Smooth muscle cell of the pulmonary artery (primary cell): Measurements from ENCODE around the gene TRAF1. TPM values are rescaled to one million over a fixed set of nuclear protein-coding genes. Genes with fewer than 3 reads are reported as not detected.

Experiments used
- total RNA-seq: library from RNA; depleted of rRNA; stranded (reverse); fragments of >200 nt; gene quantifications from 2 replicates; pipeline ENCODE4 v1.2.3, GENCODE V29; 2014

The TRAF1 gene, protein sequence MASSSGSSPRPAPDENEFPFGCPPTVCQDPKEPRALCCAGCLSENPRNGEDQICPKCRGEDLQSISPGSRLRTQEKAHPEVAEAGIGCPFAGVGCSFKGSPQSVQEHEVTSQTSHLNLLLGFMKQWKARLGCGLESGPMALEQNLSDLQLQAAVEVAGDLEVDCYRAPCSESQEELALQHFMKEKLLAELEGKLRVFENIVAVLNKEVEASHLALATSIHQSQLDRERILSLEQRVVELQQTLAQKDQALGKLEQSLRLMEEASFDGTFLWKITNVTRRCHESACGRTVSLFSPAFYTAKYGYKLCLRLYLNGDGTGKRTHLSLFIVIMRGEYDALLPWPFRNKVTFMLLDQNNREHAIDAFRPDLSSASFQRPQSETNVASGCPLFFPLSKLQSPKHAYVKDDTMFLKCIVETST
- total RNA-seq: 9.3 and 13.3 TPM in 2 replicates

DNA sequence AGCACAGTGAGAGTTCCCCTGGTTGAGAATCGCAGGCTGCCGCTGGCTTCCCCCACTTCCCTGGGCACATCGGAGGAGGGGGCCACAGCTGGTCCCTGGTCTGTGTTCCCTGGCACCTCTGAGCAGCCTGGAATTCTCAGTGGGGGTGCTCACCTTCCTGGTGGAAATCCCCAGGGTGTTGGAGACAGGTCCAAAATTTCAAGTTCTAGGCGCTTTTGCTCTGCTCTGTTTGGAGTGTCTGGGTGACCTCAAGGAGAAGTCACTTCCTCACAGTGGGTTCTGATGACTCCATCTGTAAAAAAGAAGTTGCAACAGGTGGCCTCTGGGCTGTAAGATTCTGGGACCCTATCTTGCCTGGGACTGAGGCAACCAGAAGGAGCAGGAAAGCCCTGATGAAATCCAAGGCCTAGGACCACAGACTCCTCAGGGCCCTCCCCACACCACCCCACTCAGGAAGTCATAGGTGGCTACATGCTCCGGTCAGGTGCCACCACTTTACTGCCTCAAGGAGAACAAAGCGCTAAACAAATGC, at the start of gene TRAF1:
Gene TRAF1, minus strand, starts transcription at position 400 of the 532 bp plus-strand sequence. CDS start 721 bp downstream, outside the sequence.

DNA sequence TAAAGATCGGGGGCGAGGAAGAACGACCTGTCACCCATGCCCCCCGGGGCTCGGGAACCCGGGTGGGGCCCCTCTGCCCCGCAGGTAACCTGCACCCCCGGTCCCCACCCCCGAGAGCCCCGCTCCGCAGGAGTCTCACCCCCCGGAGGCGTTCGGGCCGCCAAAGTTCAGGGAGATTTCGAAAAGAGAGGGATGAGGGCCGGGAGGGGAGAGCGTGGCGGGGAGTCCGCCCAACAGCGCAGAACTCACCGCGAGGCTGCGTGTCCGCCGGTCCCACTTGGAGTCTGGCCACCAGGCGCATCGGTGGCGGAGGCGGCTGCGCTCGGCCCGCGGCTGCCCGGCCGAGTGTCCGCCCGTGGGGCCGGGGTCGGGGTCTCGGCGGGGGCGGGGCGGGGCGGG, 49.8 kb downstream of the TRAF1 start, which contains the start of gene PHF19:
Gene PHF19, minus strand, starts transcription at position 347 of the 399 bp plus-strand sequence. CDS start 2,447 bp downstream, outside the sequence.

Other genes starting within 250 kb of the TRAF1 start
- 15.8 and 23.2 TPM in 2 replicates for gene MEGF9, start 212.3 kb downstream of the TRAF1 start, total RNA-seq
- 41.7 and 43.8 TPM in 2 replicates for gene FBXW2, start 133.4 kb downstream of the TRAF1 start, total RNA-seq
- gene PSMD5, start 83.9 kb downstream of the TRAF1 start, total RNA-seq: 27.3 and 35.1 TPM in 2 replicates
- gene PHF19, start 49.6 kb downstream of the TRAF1 start, total RNA-seq: 28.2 and 31.9 TPM in 2 replicates
- gene C5, start 123.5 kb upstream of the TRAF1 start, total RNA-seq: 5.1 and 5.3 TPM in 2 replicates
- 2.7 and 2.9 TPM in 2 replicates for gene CNTRL, start 148.2 kb upstream of the TRAF1 start, total RNA-seq